K562 (cell line): ENCODE data around the gene SPATA25. TPM values are rescaled to one million over a fixed set of nuclear protein-coding genes. Genes with fewer than 3 reads are reported as not detected.
A peak's percentile ranks its signal among the peaks of the same experiment; 100 is the strongest.

Experiments used
- ATF1 ChIP-seq, 2 experiments: fragments of 450-650 bp in 1 of 2; IDR thresholded peaks; 2 replicates each; pipeline ENCODE4 v1.6.1; 2016; ENCODE audit warnings: missing compliant biosample characterization in 1 of 2, missing genetic modification characterization in 1 of 2
- HDAC8 ChIP-seq: fragments of 450-650 bp; IDR thresholded peaks from 2 replicates; pipeline ENCODE4 v1.6.1; 2016; ENCODE audit warnings: mild to moderate bottlenecking, missing genetic modification characterization, moderate library complexity, missing compliant biosample characterization
- MIER1 ChIP-seq: fragments of 450-650 bp; IDR thresholded peaks from 2 replicates; pipeline ENCODE4 v1.6.1; 2016; ENCODE audit warnings: antibody characterized with exemption, mild to moderate bottlenecking, low read depth
- RBM34 ChIP-seq: fragments of 200-400 bp; formaldehyde crosslinking; IDR thresholded peaks from 2 replicates; pipeline ENCODE4 v1.6.1; 2018; ENCODE audit warnings: low read length, borderline replicate concordance; ENCODE audit not compliant: insufficient read depth
- RERE ChIP-seq: sonication (generic); formaldehyde crosslinking; IDR thresholded peaks from 2 replicates; pipeline ENCODE4 v1.8.0; 2023; ENCODE audit warnings: missing genetic modification reagents, mild to moderate bottlenecking, borderline replicate concordance
- ZBTB33 ChIP-seq: sonication (generic); formaldehyde crosslinking; IDR thresholded peaks from 2 replicates; pipeline ENCODE4 v1.8.1; 2023; ENCODE audit warnings: mild to moderate bottlenecking, missing genetic modification reagents
- polyA plus RNA-seq, 8 experiments: library from polyadenylated mRNA; depleted of rRNA in 4 of 8; stranded (reverse) in 5 of 8; unstranded in 3 of 8; fragments of >200 nt; fragmentation: Nextera tagmentation in 2 of 8; fragmentation: Illumina TruSeq in 1 of 8; extraction: Ambion mirVana in 2 of 8; extraction: Trizol in 1 of 8; gene quantifications; 2 replicates each; pipeline versions ENCODE4 v1.2.1 to v1.2.3, GENCODE V29; 2011 to 2014; ENCODE audit warnings: inconsistent platforms in 1 of 8, missing spikeins in 1 of 8
- total RNA-seq, 7 experiments: library from RNA; depleted of rRNA in 6 of 7; stranded (reverse); fragments of >200 nt in 6 of 7; fragmentation: Illumina TruSeq in 2 of 7; extraction: Trizol in 2 of 7; gene quantifications; 2 replicates each; pipeline versions ENCODE4 v1.2.1 to v1.2.3, GENCODE V29; 2011 to 2021; ENCODE audit warnings: low replicate concordance in 1 of 7
- TF ChIP-seq, protein P1 (sequence below): fragments of 450-650 bp; IDR thresholded peaks from one replicate; pipeline ENCODE4 v1.6.1; 2018; ENCODE audit warnings: mild to moderate bottlenecking, moderate library complexity; ENCODE audit not compliant: partially characterized antibody
- TF ChIP-seq, protein P2 (sequence below): fragments of 450-650 bp; IDR thresholded peaks from 2 replicates; pipeline ENCODE4 v1.6.1; 2016; ENCODE audit warnings: low read depth

Gene SPATA25
- total and polyA plus RNA-seq, 9 of the 15 experiments (the other 6 are each of a cell fraction or from before 2014, with no cell fraction given) = 0.21 to 0.95 (median 0.53) TPM; not detected in 3

- TF ChIP-seq RERE (no peak), MIER1 (no peak), ATF1 (CRISPR knock-in tag; IDR thresholded peaks at IDR 0.05) (no peak), ATF1 (tag; IDR thresholded peaks at IDR 0.05) (no peak; the same call in 1 of the 2 replicates), HDAC8 (tag) (no peak), RBM34 (no peak), ZBTB33 (CRISPR knock-in tag) (0 out of 2 replicates have a peak, but pooled peaks have one; percentile 5)
- TF ChIP-seq, protein P1, sequence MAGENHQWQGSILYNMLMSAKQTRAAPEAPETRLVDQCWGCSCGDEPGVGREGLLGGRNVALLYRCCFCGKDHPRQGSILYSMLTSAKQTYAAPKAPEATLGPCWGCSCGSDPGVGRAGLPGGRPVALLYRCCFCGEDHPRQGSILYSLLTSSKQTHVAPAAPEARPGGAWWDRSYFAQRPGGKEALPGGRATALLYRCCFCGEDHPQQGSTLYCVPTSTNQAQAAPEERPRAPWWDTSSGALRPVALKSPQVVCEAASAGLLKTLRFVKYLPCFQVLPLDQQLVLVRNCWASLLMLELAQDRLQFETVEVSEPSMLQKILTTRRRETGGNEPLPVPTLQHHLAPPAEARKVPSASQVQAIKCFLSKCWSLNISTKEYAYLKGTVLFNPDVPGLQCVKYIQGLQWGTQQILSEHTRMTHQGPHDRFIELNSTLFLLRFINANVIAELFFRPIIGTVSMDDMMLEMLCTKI = no peak
- TF ChIP-seq, protein P2, sequence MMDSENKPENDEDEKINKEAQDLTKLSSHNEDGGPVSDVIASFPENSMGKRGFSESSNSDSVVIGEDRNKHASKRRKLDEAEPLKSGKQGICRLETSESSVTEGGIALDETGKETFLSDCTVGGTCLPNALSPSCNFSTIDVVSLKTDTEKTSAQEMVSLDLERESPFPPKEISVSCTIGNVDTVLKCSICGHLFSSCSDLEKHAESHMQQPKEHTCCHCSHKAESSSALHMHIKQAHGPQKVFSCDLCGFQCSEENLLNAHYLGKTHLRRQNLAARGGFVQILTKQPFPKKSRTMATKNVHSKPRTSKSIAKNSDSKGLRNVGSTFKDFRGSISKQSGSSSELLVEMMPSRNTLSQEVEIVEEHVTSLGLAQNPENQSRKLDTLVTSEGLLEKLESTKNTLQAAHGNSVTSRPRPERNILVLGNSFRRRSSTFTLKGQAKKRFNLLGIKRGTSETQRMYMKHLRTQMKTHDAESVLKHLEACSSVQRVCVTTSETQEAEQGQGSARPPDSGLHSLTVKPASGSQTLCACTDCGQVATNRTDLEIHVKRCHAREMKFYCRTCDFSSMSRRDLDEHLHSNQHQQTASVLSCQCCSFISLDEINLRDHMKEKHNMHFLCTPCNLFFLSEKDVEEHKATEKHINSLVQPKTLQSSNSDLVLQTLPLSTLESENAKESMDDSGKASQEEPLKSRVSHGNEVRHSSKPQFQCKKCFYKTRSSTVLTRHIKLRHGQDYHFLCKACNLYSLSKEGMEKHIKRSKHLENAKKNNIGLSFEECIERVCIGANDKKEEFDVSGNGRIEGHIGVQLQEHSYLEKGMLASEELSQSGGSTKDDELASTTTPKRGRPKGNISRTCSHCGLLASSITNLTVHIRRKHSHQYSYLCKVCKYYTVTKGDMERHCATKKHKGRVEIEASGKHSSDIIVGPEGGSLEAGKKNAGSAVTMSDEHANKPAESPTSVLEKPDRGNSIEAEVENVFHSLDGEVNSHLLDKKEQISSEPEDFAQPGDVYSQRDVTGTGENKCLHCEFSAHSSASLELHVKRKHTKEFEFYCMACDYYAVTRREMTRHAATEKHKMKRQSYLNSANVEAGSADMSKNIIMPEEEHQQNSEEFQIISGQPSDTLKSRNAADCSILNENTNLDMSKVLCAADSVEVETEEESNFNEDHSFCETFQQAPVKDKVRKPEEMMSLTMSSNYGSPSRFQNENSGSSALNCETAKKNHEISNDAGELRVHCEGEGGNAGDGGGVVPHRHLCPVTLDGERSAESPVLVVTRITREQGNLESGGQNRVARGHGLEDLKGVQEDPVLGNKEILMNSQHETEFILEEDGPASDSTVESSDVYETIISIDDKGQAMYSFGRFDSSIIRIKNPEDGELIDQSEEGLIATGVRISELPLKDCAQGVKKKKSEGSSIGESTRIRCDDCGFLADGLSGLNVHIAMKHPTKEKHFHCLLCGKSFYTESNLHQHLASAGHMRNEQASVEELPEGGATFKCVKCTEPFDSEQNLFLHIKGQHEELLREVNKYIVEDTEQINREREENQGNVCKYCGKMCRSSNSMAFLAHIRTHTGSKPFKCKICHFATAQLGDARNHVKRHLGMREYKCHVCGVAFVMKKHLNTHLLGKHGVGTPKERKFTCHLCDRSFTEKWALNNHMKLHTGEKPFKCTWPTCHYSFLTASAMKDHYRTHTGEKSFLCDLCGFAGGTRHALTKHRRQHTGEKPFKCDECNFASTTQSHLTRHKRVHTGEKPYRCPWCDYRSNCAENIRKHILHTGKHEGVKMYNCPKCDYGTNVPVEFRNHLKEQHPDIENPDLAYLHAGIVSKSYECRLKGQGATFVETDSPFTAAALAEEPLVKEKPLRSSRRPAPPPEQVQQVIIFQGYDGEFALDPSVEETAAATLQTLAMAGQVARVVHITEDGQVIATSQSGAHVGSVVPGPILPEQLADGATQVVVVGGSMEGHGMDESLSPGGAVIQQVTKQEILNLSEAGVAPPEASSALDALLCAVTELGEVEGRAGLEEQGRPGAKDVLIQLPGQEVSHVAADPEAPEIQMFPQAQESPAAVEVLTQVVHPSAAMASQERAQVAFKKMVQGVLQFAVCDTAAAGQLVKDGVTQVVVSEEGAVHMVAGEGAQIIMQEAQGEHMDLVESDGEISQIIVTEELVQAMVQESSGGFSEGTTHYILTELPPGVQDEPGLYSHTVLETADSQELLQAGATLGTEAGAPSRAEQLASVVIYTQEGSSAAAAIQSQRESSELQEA = no peak
Measured at GRCh38 chr20:45934586-45935415, 47.4 kb upstream of the SPATA25 start, which contains the start of gene PCIF1 (continued).
